ENCODE data around the gene LAMB1. TPM values are rescaled to one million over a fixed set of nuclear protein-coding genes. Genes with fewer than 3 reads are reported as not detected.

The LAMB1 gene
- total RNA-seq, 1 donor from 2014 or later, result 60.0 TPM

- no peak for DNase-seq
- Histone ChIP-seq H3K9me3 (replicated peaks) (no peaks in the 10 kb centered on the region), H3K4me3 (no peak overlapping the region), H3K36me3 (no peaks in the 10 kb centered on the region), H3K4me1 (peaks cover 3% of the 10 kb centered on the region), H3K27ac (replicated peaks) (peak overlapping the region; percentile 24), H3K27me3 (ENCODE audit: low read depth) (no peaks in the 10 kb centered on the region)
- intact Hi-C loops (cut with micrococcal nuclease), result no loop called here
- no peak for TF ChIP-seq CTCF (IDR thresholded peaks at IDR 0.05; ENCODE audit: borderline replicate concordance)
These were observed 42.7 kb upstream of the LAMB1 start for GRCh38 chr7:108045669-108046068.

- no peaks in the 10 kb centered on the region for H3K36me3 ChIP-seq
- peak overlapping the region; percentile 47 for H3K27ac ChIP-seq (replicated peaks)
- H3K27me3 ChIP-seq (ENCODE audit: low read depth), result no peaks in the 10 kb centered on the region
- peaks cover 3% of the 10 kb centered on the region for H3K4me1 ChIP-seq
- no peaks in the 10 kb centered on the region for H3K9me3 ChIP-seq (replicated peaks)
- DNase-seq, result no peak
- intact Hi-C loops (cut with micrococcal nuclease), result no loop called here
- no peak for TF ChIP-seq CTCF (IDR thresholded peaks at IDR 0.05; ENCODE audit: borderline replicate concordance)
- no peak overlapping the region for H3K4me3 ChIP-seq
These were observed 42.2 kb upstream of the LAMB1 start for GRCh38 chr7:108045154-108045553.

- H3K27ac ChIP-seq (replicated peaks), result no peak overlapping the region
- DNase-seq, result no peak
- peaks cover 3% of the 10 kb centered on the region for H3K4me1 ChIP-seq
- H3K36me3 ChIP-seq, result no peaks in the 10 kb centered on the region
- no peaks in the 10 kb centered on the region for H3K27me3 ChIP-seq (ENCODE audit: low read depth)
- H3K4me3 ChIP-seq, result no peak overlapping the region
- intact Hi-C loops (cut with micrococcal nuclease), result no loop called here
- H3K9me3 ChIP-seq (replicated peaks), result no peaks in the 10 kb centered on the region
- no peak for TF ChIP-seq CTCF (IDR thresholded peaks at IDR 0.05; ENCODE audit: borderline replicate concordance)
These were observed 41.4 kb upstream of the LAMB1 start for GRCh38 chr7:108044345-108044744.

- no peaks in the 10 kb centered on the region for H3K27me3 ChIP-seq (ENCODE audit: low read depth)
- H3K9me3 ChIP-seq (replicated peaks), result no peaks in the 10 kb centered on the region
- no peaks in the 10 kb centered on the region for H3K36me3 ChIP-seq
- no peaks in the 10 kb centered on the region for H3K4me1 ChIP-seq
- no peak overlapping the region for H3K4me3 ChIP-seq
- intact Hi-C loops (cut with micrococcal nuclease), result no loop called here
- no peak for DNase-seq
- TF ChIP-seq CTCF (IDR thresholded peaks at IDR 0.05; ENCODE audit: borderline replicate concordance), result no peak
- no peak overlapping the region for H3K27ac ChIP-seq (replicated peaks)
These were observed 36.0 kb upstream of the LAMB1 start for GRCh38 chr7:108038986-108039385.

- no peaks in the 10 kb centered on the region for H3K9me3 ChIP-seq (replicated peaks)
- H3K27ac ChIP-seq (replicated peaks), result no peak overlapping the region
- H3K36me3 ChIP-seq, result no peaks in the 10 kb centered on the region
- intact Hi-C loops (cut with micrococcal nuclease), result no loop called here
- no peak for TF ChIP-seq CTCF (IDR thresholded peaks at IDR 0.05; ENCODE audit: borderline replicate concordance)
- H3K27me3 ChIP-seq (ENCODE audit: low read depth), result no peaks in the 10 kb centered on the region
- no peak overlapping the region for H3K4me3 ChIP-seq
- DNase-seq, result no peak
- no peaks in the 10 kb centered on the region for H3K4me1 ChIP-seq
These were observed 34.8 kb upstream of the LAMB1 start for GRCh38 chr7:108037741-108038140.

- no peak for TF ChIP-seq CTCF (IDR thresholded peaks at IDR 0.05; ENCODE audit: borderline replicate concordance)
- intact Hi-C loops (cut with micrococcal nuclease), result no loop called here
These were observed 34.2 kb upstream of the LAMB1 start for GRCh38 chr7:108037140-108037539.

More at GRCh38 chr7:108037140-108037539, 34.2 kb upstream of the LAMB1 start:
- Histone ChIP-seq H3K4me3 (no peak overlapping the region), H3K27me3 (ENCODE audit: low read depth) (no peaks in the 10 kb centered on the region), H3K9me3 (replicated peaks) (no peaks in the 10 kb centered on the region), H3K27ac (replicated peaks) (no peak overlapping the region), H3K4me1 (no peaks in the 10 kb centered on the region), H3K36me3 (no peaks in the 10 kb centered on the region)
- no peak for DNase-seq

Measured in left ventricle myocardium inferior (tissue), 1 donor.